ENCODE results near the gene DIPK2B. TPM values are rescaled to one million over a fixed set of nuclear protein-coding genes. Genes with fewer than 3 reads are reported as not detected.

DIPK2B gene
- total RNA-seq, 1 experiment from 2014 or later = not detected

DNA sequence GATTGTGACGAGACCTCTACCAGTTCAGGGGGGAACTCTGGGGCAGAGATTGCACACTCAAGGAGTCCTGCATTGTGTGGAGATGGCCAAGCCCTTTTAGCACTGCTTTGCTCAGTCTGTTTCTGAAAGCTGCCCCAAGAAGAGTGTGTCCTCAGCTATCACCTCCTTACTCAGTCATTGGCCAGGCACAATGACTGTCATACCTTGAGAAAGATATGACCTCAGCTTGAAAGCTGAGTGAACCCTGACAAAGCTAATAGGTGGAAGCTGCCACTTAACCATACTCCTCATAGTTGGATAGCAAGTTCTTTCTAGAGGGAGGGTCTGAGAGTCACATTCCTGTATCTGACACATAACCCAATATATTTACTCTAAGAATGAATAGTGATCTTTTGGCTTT, 37.8 kb upstream of the DIPK2B start:
- POLR2A ChIA-PET = no interaction called here
- no peak for DNase-seq (ENCODE audit: low read depth, low spot score)
- Histone ChIP-seq H3K36me3 (ENCODE audit: control insufficient read depth, insufficient read depth, low read length) (no peaks in the 10 kb centered on the region), H3K4me1 (ENCODE audit: control insufficient read depth, insufficient read depth, low read length) (no peaks in the 10 kb centered on the region), H3K9me3 (ENCODE audit: control insufficient read depth, insufficient read depth, low read depth, low read length) (no peaks in the 10 kb centered on the region), H3K27ac (ENCODE audit: low read length) (no peak overlapping the region), H3K4me3 (ENCODE audit: low read depth in 2 of 2, low read length in 2 of 2) (no peak overlapping the region), H3K27me3 (ENCODE audit: control insufficient read depth, insufficient read depth, low read length) (no peaks in the 10 kb centered on the region)
- in situ Hi-C loops (cut with HindIII; ENCODE audit: low pct_unique_long_range_greater_than_20kb, low sequenced_read_pairs) = no loop called here
- BruUV-seq (replicated peaks) = no TSS peak
- no peak for TF ChIP-seq POLR2AphosphoS5 (IDR thresholded peaks at IDR 0.05; ENCODE audit: low read depth, low read length)
- no peak for TF ChIP-seq TCF7L2 (IDR thresholded peaks at IDR 0.05; ENCODE audit: low read depth, low read length)
- TF ChIP-seq, protein P1, sequence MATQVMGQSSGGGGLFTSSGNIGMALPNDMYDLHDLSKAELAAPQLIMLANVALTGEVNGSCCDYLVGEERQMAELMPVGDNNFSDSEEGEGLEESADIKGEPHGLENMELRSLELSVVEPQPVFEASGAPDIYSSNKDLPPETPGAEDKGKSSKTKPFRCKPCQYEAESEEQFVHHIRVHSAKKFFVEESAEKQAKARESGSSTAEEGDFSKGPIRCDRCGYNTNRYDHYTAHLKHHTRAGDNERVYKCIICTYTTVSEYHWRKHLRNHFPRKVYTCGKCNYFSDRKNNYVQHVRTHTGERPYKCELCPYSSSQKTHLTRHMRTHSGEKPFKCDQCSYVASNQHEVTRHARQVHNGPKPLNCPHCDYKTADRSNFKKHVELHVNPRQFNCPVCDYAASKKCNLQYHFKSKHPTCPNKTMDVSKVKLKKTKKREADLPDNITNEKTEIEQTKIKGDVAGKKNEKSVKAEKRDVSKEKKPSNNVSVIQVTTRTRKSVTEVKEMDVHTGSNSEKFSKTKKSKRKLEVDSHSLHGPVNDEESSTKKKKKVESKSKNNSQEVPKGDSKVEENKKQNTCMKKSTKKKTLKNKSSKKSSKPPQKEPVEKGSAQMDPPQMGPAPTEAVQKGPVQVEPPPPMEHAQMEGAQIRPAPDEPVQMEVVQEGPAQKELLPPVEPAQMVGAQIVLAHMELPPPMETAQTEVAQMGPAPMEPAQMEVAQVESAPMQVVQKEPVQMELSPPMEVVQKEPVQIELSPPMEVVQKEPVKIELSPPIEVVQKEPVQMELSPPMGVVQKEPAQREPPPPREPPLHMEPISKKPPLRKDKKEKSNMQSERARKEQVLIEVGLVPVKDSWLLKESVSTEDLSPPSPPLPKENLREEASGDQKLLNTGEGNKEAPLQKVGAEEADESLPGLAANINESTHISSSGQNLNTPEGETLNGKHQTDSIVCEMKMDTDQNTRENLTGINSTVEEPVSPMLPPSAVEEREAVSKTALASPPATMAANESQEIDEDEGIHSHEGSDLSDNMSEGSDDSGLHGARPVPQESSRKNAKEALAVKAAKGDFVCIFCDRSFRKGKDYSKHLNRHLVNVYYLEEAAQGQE (IDR thresholded peaks at IDR 0.05; ENCODE audit: insufficient read depth in 1 of 2, low read depth in 2 of 2, low read length in 1 of 2) = no peak
- no peak for TF ChIP-seq CTCF (IDR thresholded peaks at IDR 0.05)
- TF ChIP-seq SIN3A (IDR thresholded peaks at IDR 0.05; ENCODE audit: borderline replicate concordance, insufficient read depth, low read depth, low read length) = no peak
- CTCF ChIA-PET = no interaction called here
- no peak for ATAC-seq
- intact Hi-C loops (cut with micrococcal nuclease; ENCODE audit: unreplicated experiment) = no loop called here

- intact Hi-C loops (cut with micrococcal nuclease; ENCODE audit: unreplicated experiment) (no loop called here), in situ Hi-C loops (cut with HindIII; ENCODE audit: low pct_unique_long_range_greater_than_20kb, low sequenced_read_pairs) (no loop called here)
- Histone ChIP-seq H3K27me3 (ENCODE audit: control insufficient read depth, insufficient read depth, low read length) (no peaks in the 10 kb centered on the region), H3K36me3 (ENCODE audit: control insufficient read depth, insufficient read depth, low read length) (no peaks in the 10 kb centered on the region), H3K9me3 (ENCODE audit: control insufficient read depth, insufficient read depth, low read depth, low read length) (no peaks in the 10 kb centered on the region), H3K4me1 (ENCODE audit: control insufficient read depth, insufficient read depth, low read length) (no peaks in the 10 kb centered on the region), H3K27ac (ENCODE audit: low read length) (no peak overlapping the region), H3K4me3 (ENCODE audit: low read depth in 2 of 2, low read length in 2 of 2) (no peak overlapping the region)
- TF ChIP-seq SIN3A (IDR thresholded peaks at IDR 0.05; ENCODE audit: borderline replicate concordance, insufficient read depth, low read depth, low read length) (no peak), CTCF (IDR thresholded peaks at IDR 0.05) (no peak), TCF7L2 (IDR thresholded peaks at IDR 0.05; ENCODE audit: low read depth, low read length) (no peak), POLR2AphosphoS5 (IDR thresholded peaks at IDR 0.05; ENCODE audit: low read depth, low read length) (no peak)
- TF ChIP-seq, protein P1 (IDR thresholded peaks at IDR 0.05; ENCODE audit: insufficient read depth in 1 of 2, low read depth in 2 of 2, low read length in 1 of 2) = no peak
- no TSS peak for BruUV-seq (replicated peaks)
- ChIA-PET POLR2A (no interaction called here), CTCF (no interaction called here)
- ATAC-seq (no peak), DNase-seq (ENCODE audit: low read depth, low spot score) (no peak)
Observed at GRCh38 chrX:45233531-45233930, 32.9 kb upstream of the DIPK2B start.
